ENCODE data around the gene THTPA. TPM values are rescaled to one million over a fixed set of nuclear protein-coding genes. Genes with fewer than 3 reads are reported as not detected.
A peak's percentile ranks its signal among the peaks of the same experiment; 100 is the strongest.

Gene THTPA
- total and polyA plus RNA-seq, 2 of the 13 experiments (the other 11 are each of a cell fraction or from before 2014, with no cell fraction given), result 7.4 to 8.7 TPM

- TF ChIP-seq NFE2L1 (CRISPR knock-in tag; IDR thresholded peaks at IDR 0.05; ENCODE audit: borderline replicate concordance), result no peak; the same call in 1 of the 2 replicates
- peak; percentile 96; the same call in 1 of the 2 replicates for TF ChIP-seq NFKB2 (CRISPR knock-in tag; IDR thresholded peaks at IDR 0.05; ENCODE audit: borderline replicate concordance)
- TF ChIP-seq NFYC (CRISPR knock-in tag; IDR thresholded peaks at IDR 0.05), result peak; percentile 25; the same call in 1 of the 2 replicates
- TF ChIP-seq, protein P1, sequence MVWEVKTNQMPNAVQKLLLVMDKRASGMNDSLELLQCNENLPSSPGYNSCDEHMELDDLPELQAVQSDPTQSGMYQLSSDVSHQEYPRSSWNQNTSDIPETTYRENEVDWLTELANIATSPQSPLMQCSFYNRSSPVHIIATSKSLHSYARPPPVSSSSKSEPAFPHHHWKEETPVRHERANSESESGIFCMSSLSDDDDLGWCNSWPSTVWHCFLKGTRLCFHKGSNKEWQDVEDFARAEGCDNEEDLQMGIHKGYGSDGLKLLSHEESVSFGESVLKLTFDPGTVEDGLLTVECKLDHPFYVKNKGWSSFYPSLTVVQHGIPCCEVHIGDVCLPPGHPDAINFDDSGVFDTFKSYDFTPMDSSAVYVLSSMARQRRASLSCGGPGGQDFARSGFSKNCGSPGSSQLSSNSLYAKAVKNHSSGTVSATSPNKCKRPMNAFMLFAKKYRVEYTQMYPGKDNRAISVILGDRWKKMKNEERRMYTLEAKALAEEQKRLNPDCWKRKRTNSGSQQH (CRISPR knock-in tag; IDR thresholded peaks at IDR 0.05; ENCODE audit: low read depth), result peak; percentile 97
- peak; percentile 61; the same call in 1 of the 2 replicates for TF ChIP-seq STAT5B (CRISPR knock-in tag; IDR thresholded peaks at IDR 0.05)
- peak; percentile 88 for TF ChIP-seq KDM5B (CRISPR knock-in tag; IDR thresholded peaks at IDR 0.05; ENCODE audit: borderline replicate concordance)
- peak; percentile 97 for TF ChIP-seq KLF12 (CRISPR knock-in tag; IDR thresholded peaks at IDR 0.05; ENCODE audit: borderline replicate concordance)
- TF ChIP-seq BRD4 (CRISPR knock-in tag; IDR thresholded peaks at IDR 0.05), result peak; percentile 87
- TF ChIP-seq ZMAT5 (CRISPR knock-in tag; IDR thresholded peaks at IDR 0.05; ENCODE audit: borderline replicate concordance, low read depth), result no peak
- TF ChIP-seq GLI4 (CRISPR knock-in tag; IDR thresholded peaks at IDR 0.05; ENCODE audit: borderline replicate concordance), result peak; percentile 92; the same call in 1 of the 2 replicates
- 0 out of 2 replicates have a peak, but pooled peaks have one; percentile 41 for TF ChIP-seq ZNF556 (CRISPR knock-in tag; IDR thresholded peaks at IDR 0.05; ENCODE audit: borderline replicate concordance)
- TF ChIP-seq ZNF333 (CRISPR knock-in tag; IDR thresholded peaks at IDR 0.05; ENCODE audit: borderline replicate concordance), result 0 out of 2 replicates have a peak, but pooled peaks have one; percentile 76
- no peak for TF ChIP-seq ZNF549 (CRISPR knock-in tag; IDR thresholded peaks at IDR 0.05)
- TF ChIP-seq SALL2 (CRISPR knock-in tag; IDR thresholded peaks at IDR 0.05), result peak; percentile 85
- TF ChIP-seq MIER3 (CRISPR knock-in tag; IDR thresholded peaks at IDR 0.05; ENCODE audit: borderline replicate concordance), result 0 out of 2 replicates have a peak, but pooled peaks have one; percentile 49
- TF ChIP-seq BRF2 (CRISPR knock-in tag; IDR thresholded peaks at IDR 0.05), result 0 out of 2 replicates have a peak, but pooled peaks have one; percentile 52
- peak; percentile 91 for TF ChIP-seq POGK (CRISPR knock-in tag; conservative IDR thresholded peaks at IDR 0.05)
- peak; percentile 75; the same call in 1 of the 2 replicates for TF ChIP-seq CSRNP1 (CRISPR knock-in tag; IDR thresholded peaks at IDR 0.05)
- peak; percentile 99 for TF ChIP-seq ZFX (CRISPR knock-in tag; IDR thresholded peaks at IDR 0.05; ENCODE audit: low read depth)
- TF ChIP-seq SPEN (CRISPR knock-in tag; IDR thresholded peaks at IDR 0.05; ENCODE audit: low read depth), result peak; percentile 95; the same call in 1 of the 2 replicates
- no peak for TF ChIP-seq PLRG1 (conservative IDR thresholded peaks at IDR 0.05)
Observed at GRCh38 chr14:23551266-23552028, 4.6 kb upstream of the THTPA start, which contains the start of gene ZFHX2 (continued).

Measured in HepG2 (cell line).